ENCODE results near the gene IZUMO3.

Gene IZUMO3

DNA sequence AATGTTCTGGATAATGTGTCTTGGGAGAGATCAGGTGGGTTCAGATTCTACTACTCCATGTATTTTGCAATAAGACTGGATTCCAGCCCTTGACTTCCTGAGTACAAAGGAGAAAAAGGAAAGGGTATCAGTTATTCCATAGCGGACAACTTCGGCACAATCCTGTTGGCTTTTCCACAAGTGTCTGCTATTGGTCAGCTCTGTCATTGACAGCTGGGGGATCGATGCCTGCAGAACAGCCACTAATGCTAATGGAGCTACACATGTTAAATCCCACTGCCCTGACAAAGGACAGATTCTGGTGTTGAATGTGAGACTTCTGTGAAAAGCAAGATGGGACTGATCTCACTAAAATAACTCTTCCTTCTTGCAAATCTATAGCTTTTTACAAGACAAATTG is 41.2 kb downstream of the IZUMO3 start:
- TF ChIP-seq, protein P1, sequence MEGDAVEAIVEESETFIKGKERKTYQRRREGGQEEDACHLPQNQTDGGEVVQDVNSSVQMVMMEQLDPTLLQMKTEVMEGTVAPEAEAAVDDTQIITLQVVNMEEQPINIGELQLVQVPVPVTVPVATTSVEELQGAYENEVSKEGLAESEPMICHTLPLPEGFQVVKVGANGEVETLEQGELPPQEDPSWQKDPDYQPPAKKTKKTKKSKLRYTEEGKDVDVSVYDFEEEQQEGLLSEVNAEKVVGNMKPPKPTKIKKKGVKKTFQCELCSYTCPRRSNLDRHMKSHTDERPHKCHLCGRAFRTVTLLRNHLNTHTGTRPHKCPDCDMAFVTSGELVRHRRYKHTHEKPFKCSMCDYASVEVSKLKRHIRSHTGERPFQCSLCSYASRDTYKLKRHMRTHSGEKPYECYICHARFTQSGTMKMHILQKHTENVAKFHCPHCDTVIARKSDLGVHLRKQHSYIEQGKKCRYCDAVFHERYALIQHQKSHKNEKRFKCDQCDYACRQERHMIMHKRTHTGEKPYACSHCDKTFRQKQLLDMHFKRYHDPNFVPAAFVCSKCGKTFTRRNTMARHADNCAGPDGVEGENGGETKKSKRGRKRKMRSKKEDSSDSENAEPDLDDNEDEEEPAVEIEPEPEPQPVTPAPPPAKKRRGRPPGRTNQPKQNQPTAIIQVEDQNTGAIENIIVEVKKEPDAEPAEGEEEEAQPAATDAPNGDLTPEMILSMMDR (IDR thresholded peaks at IDR 0.05), result no peak
- H3K27ac ChIP-seq, result no peak overlapping the region
- H3K4me3 ChIP-seq, result no peak overlapping the region
- DNase-seq (ENCODE audit: low spot score), result no peak

DNA sequence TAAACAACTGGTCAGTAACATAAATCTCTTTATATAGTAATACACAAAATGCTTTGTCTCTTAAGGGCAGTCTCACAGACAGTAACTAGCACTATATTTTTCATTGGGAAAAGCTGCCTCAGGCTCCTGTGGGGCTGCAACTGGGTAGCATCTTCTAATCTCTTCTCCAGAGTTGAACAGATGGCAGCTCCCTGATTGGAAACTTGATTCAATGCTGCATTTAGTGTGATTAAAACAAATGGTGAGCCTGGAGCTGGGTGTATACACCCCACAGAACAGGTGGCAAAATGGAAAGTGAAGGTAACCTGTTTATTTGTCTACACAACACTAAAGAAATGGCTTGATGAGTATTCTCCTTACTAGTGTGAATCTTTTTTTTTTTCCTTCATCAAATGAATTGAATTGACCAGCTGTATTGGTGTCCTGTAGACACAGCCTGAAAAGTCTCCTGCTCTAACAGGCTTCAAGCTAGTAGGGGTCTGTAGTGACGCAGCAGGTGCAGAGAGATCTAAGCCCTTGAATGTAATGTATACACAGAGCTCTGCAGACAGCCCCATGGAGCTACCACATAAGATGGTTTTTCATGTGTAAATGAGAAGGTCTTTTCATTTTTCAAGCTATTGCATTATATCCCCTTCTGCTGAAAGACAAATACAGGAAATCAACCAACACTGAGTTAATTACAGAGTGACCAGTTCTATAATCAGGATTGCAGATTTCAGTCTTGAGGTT is 43.3 kb downstream of the IZUMO3 start:
- TF ChIP-seq, protein P1 (IDR thresholded peaks at IDR 0.05), result no peak
- Histone ChIP-seq H3K27ac (no peak overlapping the region), H3K4me3 (no peak overlapping the region)
- DNase-seq (ENCODE audit: low spot score), result no peak

DNA sequence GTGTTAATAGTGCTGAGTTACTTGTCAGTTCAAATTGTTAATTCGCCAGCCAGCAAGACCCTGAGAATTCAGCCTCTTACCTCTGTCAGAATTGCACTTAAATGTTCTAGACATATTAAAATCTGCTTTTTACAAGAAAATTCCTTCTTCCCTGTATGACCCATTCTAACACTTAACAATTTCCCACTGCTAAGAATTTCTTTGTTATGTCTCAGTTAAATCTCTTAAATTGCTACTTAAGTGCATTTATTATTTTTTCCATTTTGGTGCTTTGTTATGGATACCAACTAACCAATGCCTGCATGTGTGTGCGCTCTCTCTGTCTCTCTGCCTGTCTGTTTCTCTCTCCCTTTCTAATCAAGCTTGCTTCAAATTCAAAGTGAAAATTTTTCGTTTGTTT is 44.9 kb downstream of the IZUMO3 start:
- DNase-seq (ENCODE audit: low spot score), result no peak
- TF ChIP-seq, protein P1 (IDR thresholded peaks at IDR 0.05), result no peak
- Histone ChIP-seq H3K27ac (no peak overlapping the region), H3K4me3 (no peak overlapping the region)

DNA sequence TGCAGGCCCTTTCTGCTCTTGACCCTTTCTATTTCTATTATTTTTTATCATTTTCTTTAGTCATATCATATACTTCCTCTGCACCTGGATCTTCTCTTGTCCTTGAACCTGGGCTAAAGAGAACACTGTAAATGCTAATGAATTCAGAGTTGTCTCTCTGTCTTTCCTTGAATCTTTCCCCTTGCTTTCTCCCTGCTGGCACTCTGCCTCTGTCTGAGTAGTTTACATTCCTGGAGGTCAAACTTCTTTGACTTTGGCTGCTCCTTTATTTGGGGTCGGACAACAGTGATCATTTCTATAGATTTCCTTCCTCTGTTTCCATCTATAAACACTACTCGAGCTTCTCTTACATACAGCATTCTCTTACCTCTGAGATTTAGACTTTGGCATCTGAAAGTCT is 47.1 kb downstream of the IZUMO3 start:
- DNase-seq (ENCODE audit: low spot score), result no peak
- no peak overlapping the region for H3K27ac ChIP-seq
- no peak overlapping the region for H3K4me3 ChIP-seq
- TF ChIP-seq, protein P1 (IDR thresholded peaks at IDR 0.05), result no peak

DNA sequence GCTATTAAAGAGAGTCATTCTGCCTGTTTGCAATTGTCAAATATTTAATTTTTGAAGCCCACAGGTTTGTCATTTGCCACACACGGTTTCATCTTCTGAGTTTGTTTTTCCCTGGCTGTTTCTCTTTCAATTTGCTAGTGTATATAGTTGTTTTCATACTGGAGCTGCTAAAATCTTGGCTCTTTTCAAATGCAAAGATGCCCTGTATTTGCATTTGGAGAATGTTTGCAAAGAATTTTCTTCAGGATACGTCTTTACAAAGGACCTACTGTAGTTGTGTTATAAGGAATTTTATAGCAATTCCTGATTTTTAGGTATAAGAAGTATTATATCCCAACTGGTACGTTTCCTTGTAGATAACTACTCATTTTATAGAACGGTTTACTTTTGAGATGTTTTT is 48.0 kb downstream of the IZUMO3 start:
- Histone ChIP-seq H3K27ac (no peak overlapping the region), H3K4me3 (no peak overlapping the region)
- DNase-seq (ENCODE audit: low spot score), result no peak
- TF ChIP-seq, protein P1 (IDR thresholded peaks at IDR 0.05), result no peak
